ENCODE results near the gene TAS2R40. TPM values are rescaled to one million over a fixed set of nuclear protein-coding genes. Genes with fewer than 3 reads are reported as not detected.
"Not testable (repeated sequence)": the region's sequence is repeated elsewhere in the genome, so short reads cannot be mapped to it uniquely, and the experiment has no call there.

The TAS2R40 gene
- not detected for polyA plus RNA-seq (2013, experiment 1 of 4)
- polyA plus RNA-seq (2013, experiment 2 of 4) = not detected
- polyA plus RNA-seq (2013, experiment 3 of 4) = not detected
- not detected for polyA plus RNA-seq (2013, experiment 4 of 4)

DNA sequence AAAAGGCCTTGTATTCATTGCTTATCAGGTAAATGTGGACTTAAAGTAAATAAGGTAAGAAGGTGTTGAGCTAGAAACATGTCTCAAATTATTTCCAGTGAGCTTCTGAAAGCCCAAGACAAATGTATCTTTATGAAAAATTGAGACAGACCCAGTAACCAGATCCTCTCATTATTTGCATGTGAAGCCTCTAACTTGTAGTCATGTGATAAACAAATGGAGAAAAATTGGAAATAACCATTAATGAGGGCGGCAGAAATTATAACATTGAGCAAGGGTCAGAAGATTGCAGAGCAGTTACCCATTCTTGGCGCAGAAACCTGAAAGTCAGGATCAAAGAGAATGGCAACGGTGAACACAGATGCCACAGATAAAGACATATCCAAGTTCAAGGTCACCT lies at the start of gene TAS2R40:
Gene TAS2R40, plus strand, starts transcription at position 301 of the 400 bp plus-strand sequence. Its CDS starts 42 bp downstream, at position 343.
- Histone ChIP-seq H3K27me3 (ENCODE audit: control insufficient read depth, insufficient read depth, low read length, poor library complexity, severe bottlenecking) (no peaks in the 10 kb centered on the region), H3K9me3 (ENCODE audit: control insufficient read depth, low read length) (no peaks in the 10 kb centered on the region), H3K27ac (ENCODE audit: insufficient read depth, low read depth, low read length, poor library complexity, severe bottlenecking) (no peak within 1 kb of the TSS), H3K4me3 (ENCODE audit: insufficient read depth, low read depth, low read length) (no peak within 1 kb of the TSS), H3K4me1 (ENCODE audit: control insufficient read depth, insufficient read depth, low read length) (no peaks in the 10 kb centered on the region), H3K36me3 (ENCODE audit: control insufficient read depth, insufficient read depth, low read length) (no peaks in the 10 kb centered on the region)
- WGBS, 2 experiments = 94 to 95% methylated on average over 3 of the region's 3 CpGs

- Histone ChIP-seq H3K4me1 (ENCODE audit: control insufficient read depth, insufficient read depth, low read length) (no peaks in the 10 kb centered on the region), H3K27ac (ENCODE audit: insufficient read depth, low read depth, low read length, poor library complexity, severe bottlenecking) (no peak overlapping the region), H3K27me3 (ENCODE audit: control insufficient read depth, insufficient read depth, low read length, poor library complexity, severe bottlenecking) (no peaks in the 10 kb centered on the region), H3K4me3 (ENCODE audit: insufficient read depth, low read depth, low read length) (no peak overlapping the region), H3K9me3 (ENCODE audit: control insufficient read depth, low read length) (no peaks in the 10 kb centered on the region), H3K36me3 (ENCODE audit: control insufficient read depth, insufficient read depth, low read length) (no peaks in the 10 kb centered on the region)
- 79 to 80% methylated on average over 4 of the region's 4 CpGs for WGBS, 2 experiments
Measured at GRCh38 chr7:143172354-143172753, 49.5 kb upstream of the TAS2R40 start.

GRCh38 chr7:143176128-143176527 lies 45.7 kb upstream of the TAS2R40 start:
- H3K27me3 ChIP-seq (ENCODE audit: control insufficient read depth, insufficient read depth, low read length, poor library complexity, severe bottlenecking) = no peaks in the 10 kb centered on the region
- H3K36me3 ChIP-seq (ENCODE audit: control insufficient read depth, insufficient read depth, low read length) = no peaks in the 10 kb centered on the region
- WGBS, 2 experiments = 91 to 93% methylated on average over 5 of the region's 5 CpGs
- H3K4me3 ChIP-seq (ENCODE audit: insufficient read depth, low read depth, low read length) = no peak overlapping the region
- no peak overlapping the region for H3K27ac ChIP-seq (ENCODE audit: insufficient read depth, low read depth, low read length, poor library complexity, severe bottlenecking)
- H3K9me3 ChIP-seq (ENCODE audit: control insufficient read depth, low read length) = no peaks in the 10 kb centered on the region
- no peaks in the 10 kb centered on the region for H3K4me1 ChIP-seq (ENCODE audit: control insufficient read depth, insufficient read depth, low read length)

DNA sequence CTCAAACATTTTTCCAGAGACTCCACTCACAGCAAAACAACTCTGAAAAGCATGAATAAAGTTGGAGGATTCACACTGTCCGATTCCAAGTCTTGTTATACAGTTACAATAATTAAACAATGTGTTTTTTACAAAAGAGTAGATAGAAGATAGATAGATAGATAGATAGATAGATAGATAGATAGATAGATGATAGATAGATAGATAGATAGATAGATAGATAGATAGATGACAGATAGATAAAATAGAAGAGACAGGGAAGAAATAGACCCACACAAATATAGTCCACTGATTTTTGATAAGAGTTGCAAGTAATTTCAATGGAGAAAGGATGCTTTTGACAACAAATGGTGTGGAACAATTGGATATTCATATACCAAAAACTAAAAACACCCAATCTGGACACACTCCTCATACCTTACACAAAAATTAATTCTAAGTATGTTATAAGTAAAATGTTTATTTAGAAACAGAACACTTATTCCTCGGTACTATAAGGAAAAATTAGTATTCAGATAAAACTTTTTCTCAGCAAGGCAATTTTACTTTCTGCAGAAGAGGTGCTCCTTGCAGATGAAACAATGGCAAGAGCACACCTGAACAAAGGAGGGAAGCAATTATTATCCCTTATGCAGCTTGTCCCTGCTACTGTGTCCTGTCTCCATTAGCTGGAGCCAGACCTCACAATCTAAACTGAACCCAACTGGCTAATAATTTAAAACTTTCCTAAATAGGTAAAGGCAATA lies 44.3 kb upstream of the TAS2R40 start:
- no peaks in the 10 kb centered on the region for H3K9me3 ChIP-seq (ENCODE audit: control insufficient read depth, low read length)
- no peak overlapping the region for H3K27ac ChIP-seq (ENCODE audit: insufficient read depth, low read depth, low read length, poor library complexity, severe bottlenecking)
- H3K4me3 ChIP-seq (ENCODE audit: insufficient read depth, low read depth, low read length) = no peak overlapping the region
- H3K27me3 ChIP-seq (ENCODE audit: control insufficient read depth, insufficient read depth, low read length, poor library complexity, severe bottlenecking) = no peaks in the 10 kb centered on the region
- no peaks in the 10 kb centered on the region for H3K4me1 ChIP-seq (ENCODE audit: control insufficient read depth, insufficient read depth, low read length)
- no peaks in the 10 kb centered on the region for H3K36me3 ChIP-seq (ENCODE audit: control insufficient read depth, insufficient read depth, low read length)
- WGBS, 2 experiments = no CpG with 5 or more reads among the region's 2 CpGs

- not testable (repeated sequence) for H3K27me3 ChIP-seq (ENCODE audit: control insufficient read depth, insufficient read depth, low read length, poor library complexity, severe bottlenecking); H3K36me3 ChIP-seq (ENCODE audit: control insufficient read depth, insufficient read depth, low read length); H3K4me3 ChIP-seq (ENCODE audit: insufficient read depth, low read depth, low read length); H3K4me1 ChIP-seq (ENCODE audit: control insufficient read depth, insufficient read depth, low read length); H3K27ac ChIP-seq (ENCODE audit: insufficient read depth, low read depth, low read length, poor library complexity, severe bottlenecking); H3K9me3 ChIP-seq (ENCODE audit: control insufficient read depth, low read length)
- 94 to 96% methylated on average over 3 to 4 of the region's 4 CpGs for WGBS, 2 experiments
Measured at GRCh38 chr7:143180771-143181170, 41.1 kb upstream of the TAS2R40 start.

- Histone ChIP-seq H3K4me3 (ENCODE audit: insufficient read depth, low read depth, low read length) (no peak overlapping the region), H3K4me1 (ENCODE audit: control insufficient read depth, insufficient read depth, low read length) (no peaks in the 10 kb centered on the region), H3K36me3 (ENCODE audit: control insufficient read depth, insufficient read depth, low read length) (no peaks in the 10 kb centered on the region), H3K27ac (ENCODE audit: insufficient read depth, low read depth, low read length, poor library complexity, severe bottlenecking) (no peak overlapping the region), H3K27me3 (ENCODE audit: control insufficient read depth, insufficient read depth, low read length, poor library complexity, severe bottlenecking) (no peaks in the 10 kb centered on the region), H3K9me3 (ENCODE audit: control insufficient read depth, low read length) (no peaks in the 10 kb centered on the region)
- 94 to 97% methylated on average over 2 of the region's 2 CpGs for WGBS, 2 experiments
Measured at GRCh38 chr7:143181349-143181748, 40.5 kb upstream of the TAS2R40 start.

- WGBS, 2 experiments = 93 to 97% methylated on average over 3 of the region's 3 CpGs
- H3K4me3 ChIP-seq (ENCODE audit: insufficient read depth, low read depth, low read length) = no peak within 1 kb of the TSS
- H3K36me3 ChIP-seq (ENCODE audit: control insufficient read depth, insufficient read depth, low read length) = no peaks in the 10 kb centered on the region
Measured at GRCh38 chr7:143183024-143183423, 38.8 kb upstream of the TAS2R40 start, which contains the start of gene TAS2R39. Gene TAS2R39, plus strand, starts transcription at chr7:143183419. Its CDS starts 0 bp downstream, at chr7:143183419.

GRCh38 chr7:143185551-143185950 lies 36.3 kb upstream of the TAS2R40 start:
- Histone ChIP-seq H3K9me3 (ENCODE audit: control insufficient read depth, low read length) (no peaks in the 10 kb centered on the region), H3K4me3 (ENCODE audit: insufficient read depth, low read depth, low read length) (no peak overlapping the region), H3K36me3 (ENCODE audit: control insufficient read depth, insufficient read depth, low read length) (no peaks in the 10 kb centered on the region), H3K4me1 (ENCODE audit: control insufficient read depth, insufficient read depth, low read length) (no peaks in the 10 kb centered on the region), H3K27ac (ENCODE audit: insufficient read depth, low read depth, low read length, poor library complexity, severe bottlenecking) (no peak overlapping the region), H3K27me3 (ENCODE audit: control insufficient read depth, insufficient read depth, low read length, poor library complexity, severe bottlenecking) (no peaks in the 10 kb centered on the region)
- 56% methylated on average over 1 of the region's 1 CpG; no CpG with 5 or more reads in 1 of the 2 experiments for WGBS, 2 experiments

More at GRCh38 chr7:143183024-143183423, 38.8 kb upstream of the TAS2R40 start, which contains the start of gene TAS2R39:
- no peak within 1 kb of the TSS for H3K27ac ChIP-seq (ENCODE audit: insufficient read depth, low read depth, low read length, poor library complexity, severe bottlenecking)
- H3K9me3 ChIP-seq (ENCODE audit: control insufficient read depth, low read length) = no peaks in the 10 kb centered on the region
- no peaks in the 10 kb centered on the region for H3K27me3 ChIP-seq (ENCODE audit: control insufficient read depth, insufficient read depth, low read length, poor library complexity, severe bottlenecking)
- H3K4me1 ChIP-seq (ENCODE audit: control insufficient read depth, insufficient read depth, low read length) = no peaks in the 10 kb centered on the region

DNA sequence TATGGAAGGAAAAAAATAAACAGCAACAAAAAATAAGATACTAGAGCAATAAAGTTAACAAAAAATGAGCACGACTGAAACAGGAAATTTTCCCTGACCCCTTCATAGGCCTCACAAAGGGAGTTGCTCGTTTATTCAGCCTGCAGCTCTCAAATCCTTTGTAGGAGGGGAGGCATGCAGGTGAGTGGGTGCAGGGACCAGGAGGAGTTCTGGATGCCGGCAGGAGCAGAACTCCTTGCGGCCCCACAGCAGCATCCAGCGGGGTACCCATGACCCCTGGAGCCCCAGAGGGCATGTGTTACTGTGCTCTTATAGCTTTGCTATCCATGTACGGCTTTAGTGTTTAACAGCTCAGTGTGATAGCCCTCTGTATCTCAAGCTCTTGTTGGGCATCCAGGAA lies 32.8 kb upstream of the TAS2R40 start:
- 74 to 77% methylated on average over 6 of the region's 6 CpGs for WGBS, 2 experiments
- no peaks in the 10 kb centered on the region for H3K36me3 ChIP-seq (ENCODE audit: control insufficient read depth, insufficient read depth, low read length)
- H3K27me3 ChIP-seq (ENCODE audit: control insufficient read depth, insufficient read depth, low read length, poor library complexity, severe bottlenecking) = no peaks in the 10 kb centered on the region
- H3K4me3 ChIP-seq (ENCODE audit: insufficient read depth, low read depth, low read length) = no peak overlapping the region
- H3K27ac ChIP-seq (ENCODE audit: insufficient read depth, low read depth, low read length, poor library complexity, severe bottlenecking) = no peak overlapping the region
- no peaks in the 10 kb centered on the region for H3K9me3 ChIP-seq (ENCODE audit: control insufficient read depth, low read length)
- H3K4me1 ChIP-seq (ENCODE audit: control insufficient read depth, insufficient read depth, low read length) = no peaks in the 10 kb centered on the region

- H3K27ac ChIP-seq (ENCODE audit: insufficient read depth, low read depth, low read length, poor library complexity, severe bottlenecking) = no peak overlapping the region
- H3K4me1 ChIP-seq (ENCODE audit: control insufficient read depth, insufficient read depth, low read length) = no peaks in the 10 kb centered on the region
- H3K4me3 ChIP-seq (ENCODE audit: insufficient read depth, low read depth, low read length) = no peak overlapping the region
- H3K36me3 ChIP-seq (ENCODE audit: control insufficient read depth, insufficient read depth, low read length) = no peaks in the 10 kb centered on the region
- no peaks in the 10 kb centered on the region for H3K27me3 ChIP-seq (ENCODE audit: control insufficient read depth, insufficient read depth, low read length, poor library complexity, severe bottlenecking)
- no peaks in the 10 kb centered on the region for H3K9me3 ChIP-seq (ENCODE audit: control insufficient read depth, low read length)
- WGBS, 2 experiments = 88 to 100% methylated on average over 2 of the region's 2 CpGs
Measured at GRCh38 chr7:143193880-143194279, 28.0 kb upstream of the TAS2R40 start.
